ENCODE measurements around the gene PDZRN3. TPM values are rescaled to one million over a fixed set of nuclear protein-coding genes. Genes with fewer than 3 reads are reported as not detected.

The PDZRN3 gene
- polyA plus RNA-seq, 2 of the 4 experiments (the other 2 are of a cell fraction): not detected

- no peak for TF ChIP-seq REST (IDR thresholded peaks at IDR 0.05)
Observed at GRCh38 chr3:73668391-73668790, 43.6 kb upstream of the PDZRN3 start (continued).

- no peak for DNase-seq (ENCODE audit: low read depth in 1 of 2, low spot score in 1 of 2)
- H3K27ac ChIP-seq: no peak overlapping the region
- H3K4me1 ChIP-seq: no peaks in the 10 kb centered on the region
- H3K9me3 ChIP-seq: no peaks in the 10 kb centered on the region
- H3K4me2 ChIP-seq: no peak overlapping the region
- TF ChIP-seq HOXB5 (CRISPR knock-in tag; IDR thresholded peaks at IDR 0.05) (no peak), BHLHE40 (IDR thresholded peaks at IDR 0.05; ENCODE audit: low read depth, low read length) (no peak), HEYL (CRISPR knock-in tag; IDR thresholded peaks at IDR 0.05) (no peak), RFX5 (IDR thresholded peaks at IDR 0.05) (no peak), MAZ (IDR thresholded peaks at IDR 0.05; ENCODE audit: borderline replicate concordance, low read depth, low read length) (no peak), GATA3 (IDR thresholded peaks at IDR 0.05; ENCODE audit: borderline replicate concordance) (no peak), ZSCAN20 (CRISPR knock-in tag; IDR thresholded peaks at IDR 0.05) (no peak), PBX3 (IDR thresholded peaks at IDR 0.05) (no peak)
- H3K4me3 ChIP-seq: no peak overlapping the region
- WGBS (ENCODE audit: missing lambda C conversion rate): 0% methylated on average over 3 of the region's 3 CpGs
- no peak for ATAC-seq
- no peak for FAIRE-seq
- ChIA-PET POLR2A (no interaction called here), CTCF (no interaction called here)
Observed at GRCh38 chr3:73667889-73668288, 43.1 kb upstream of the PDZRN3 start.

GRCh38 chr3:73665286-73665685 is 40.5 kb upstream of the PDZRN3 start:
- ChIA-PET CTCF (no interaction called here), POLR2A (no interaction called here)
- no peak for DNase-seq (ENCODE audit: low read depth in 1 of 2, low spot score in 1 of 2)
- ATAC-seq: no peak
- Histone ChIP-seq H3K4me1 (no peaks in the 10 kb centered on the region), H3K9me3 (no peaks in the 10 kb centered on the region), H3K27ac (no peak overlapping the region), H3K4me3 (no peak overlapping the region), H3K4me2 (no peak overlapping the region)
- no peak for FAIRE-seq
- TF ChIP-seq NR3C1 (IDR thresholded peaks at IDR 0.05): no peak
- TF ChIP-seq CHD2 (IDR thresholded peaks at IDR 0.05; ENCODE audit: low read length, partially characterized antibody): no peak
- TF ChIP-seq NFE2L2 (conservative IDR thresholded peaks at IDR 0.05; ENCODE audit: low read length): no peak
- TF ChIP-seq GATA3 (IDR thresholded peaks at IDR 0.05; ENCODE audit: borderline replicate concordance): no peak
- TF ChIP-seq NPAS2 (CRISPR knock-in tag; IDR thresholded peaks at IDR 0.05; ENCODE audit: borderline replicate concordance): no peak
- no peak for TF ChIP-seq PHF8 (IDR thresholded peaks at IDR 0.05; ENCODE audit: borderline replicate concordance, low read depth)
- TF ChIP-seq KDM1A (IDR thresholded peaks at IDR 0.05; ENCODE audit: low read depth): no peak
- no peak for TF ChIP-seq MAFK (IDR thresholded peaks at IDR 0.05; ENCODE audit: partially characterized antibody)
- TF ChIP-seq CBX2 (IDR thresholded peaks at IDR 0.05; ENCODE audit: borderline replicate concordance, low read depth): no peak
- no peak for TF ChIP-seq ATOH8 (CRISPR knock-in tag; IDR thresholded peaks at IDR 0.05; ENCODE audit: low read depth)
- no peak for TF ChIP-seq ZSCAN20 (CRISPR knock-in tag; IDR thresholded peaks at IDR 0.05)
- TF ChIP-seq SMC3 (IDR thresholded peaks at IDR 0.05): no peak
- no peak for TF ChIP-seq E2F6 (IDR thresholded peaks at IDR 0.05; ENCODE audit: borderline replicate concordance, low read depth)
- no peak for TF ChIP-seq HMGXB4 (CRISPR knock-in tag; IDR thresholded peaks at IDR 0.05; ENCODE audit: borderline replicate concordance)
- TF ChIP-seq EHF (CRISPR knock-in tag; IDR thresholded peaks at IDR 0.05): no peak
- TF ChIP-seq HDAC2 (IDR thresholded peaks at IDR 0.05): no peak
- no peak for TF ChIP-seq BHLHE40 (IDR thresholded peaks at IDR 0.05; ENCODE audit: low read depth, low read length)
- no peak for TF ChIP-seq KDM5A (IDR thresholded peaks at IDR 0.05)
- TF ChIP-seq HEYL (CRISPR knock-in tag; IDR thresholded peaks at IDR 0.05): no peak
- TF ChIP-seq RFX5 (IDR thresholded peaks at IDR 0.05): no peak
- 5% methylated on average over 2 of the region's 2 CpGs for WGBS (ENCODE audit: missing lambda C conversion rate)
